ENCODE results near the gene NFIA. TPM values are rescaled to one million over a fixed set of nuclear protein-coding genes. Genes with fewer than 3 reads are reported as not detected.

NFIA gene
- polyA plus RNA-seq, 1 donor (not counting 4 experiments of a cell fraction or from before 2014, with no cell fraction given) = 14.7 TPM

DNA sequence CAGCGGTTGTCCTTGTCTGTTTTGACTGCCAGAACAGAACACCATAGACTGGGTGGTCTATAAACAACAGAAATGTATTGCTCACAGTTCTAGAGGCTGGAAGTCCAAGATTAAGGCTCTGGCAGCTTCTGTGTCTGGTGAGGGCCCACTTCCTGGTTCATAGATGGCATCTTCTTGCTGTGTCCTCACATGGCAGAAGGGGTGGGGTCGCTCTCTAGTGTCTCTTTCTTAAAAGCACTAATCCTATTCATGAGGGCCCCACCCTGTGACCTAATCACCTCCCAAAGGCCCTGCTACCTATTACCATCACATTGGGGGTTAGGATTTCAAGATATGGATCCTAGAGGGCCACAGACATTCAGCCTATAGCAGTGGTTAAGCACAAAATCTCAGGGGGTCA is 304.4 kb downstream of the NFIA start:
- H3K27me3 ChIP-seq (ENCODE audit: control insufficient read depth, extremely low read depth, insufficient read depth, low read length) = no peaks in the 10 kb centered on the region
- no peaks in the 10 kb centered on the region for H4K20me1 ChIP-seq (ENCODE audit: control insufficient read depth, extremely low read depth, insufficient read depth, low read length)
- H3K4me3 ChIP-seq (ENCODE audit: control insufficient read depth in 2 of 3, extremely low read depth in 1 of 3, insufficient read depth in 2 of 3, low read depth in 1 of 3, low read length in 3 of 3) = no peak overlapping the region
- TF ChIP-seq CTCF (optimal IDR thresholded peaks at IDR 0.05 in 1 of 3, IDR thresholded peaks at IDR 0.05 in 1 of 3, conservative IDR thresholded peaks at IDR 0.05 in 1 of 3; ENCODE audit: extremely low read depth in 1 of 3, insufficient read depth in 2 of 3, low read length in 3 of 3) = no peak
- TF ChIP-seq EZH2 (IDR thresholded peaks at IDR 0.05; ENCODE audit: low read length) = no peak
- H3K4me1 ChIP-seq (ENCODE audit: control insufficient read depth, extremely low read depth, insufficient read depth, low read length) = no peaks in the 10 kb centered on the region
- dilution Hi-C loops (cut with MboI; ENCODE audit: extremely low pct_ligation_motif_present, low sequenced_read_pairs) = no loop called here
- no peak overlapping the region for H3K9ac ChIP-seq (ENCODE audit: control insufficient read depth, extremely low read depth, insufficient read depth, low read length)
- H3K79me2 ChIP-seq (ENCODE audit: control insufficient read depth, insufficient read depth, low read length) = no peaks in the 10 kb centered on the region
- H2AFZ ChIP-seq (ENCODE audit: control insufficient read depth, low read length) = no peak overlapping the region
- peaks cover 4 to 7% of the 10 kb centered on the region in 2 experiments for H3K36me3 ChIP-seq (ENCODE audit: control insufficient read depth in 2 of 2, extremely low read depth in 1 of 2, insufficient read depth in 2 of 2, low read length in 2 of 2)
- FAIRE-seq = no peak
- no peak overlapping the region for H3K4me2 ChIP-seq (ENCODE audit: control insufficient read depth, extremely low read depth, insufficient read depth, low read depth, low read length)
- no peaks in the 10 kb centered on the region for H3K9me3 ChIP-seq (ENCODE audit: control insufficient read depth, low read depth, low read length)
- no peak overlapping the region for H3K27ac ChIP-seq (ENCODE audit: control insufficient read depth, insufficient read depth, low read length)
- H3K9me1 ChIP-seq (ENCODE audit: control insufficient read depth, extremely low read depth, insufficient read depth, low read length) = no peaks in the 10 kb centered on the region
- DNase-seq (ENCODE audit: low read depth, low spot score) = no peak

DNA sequence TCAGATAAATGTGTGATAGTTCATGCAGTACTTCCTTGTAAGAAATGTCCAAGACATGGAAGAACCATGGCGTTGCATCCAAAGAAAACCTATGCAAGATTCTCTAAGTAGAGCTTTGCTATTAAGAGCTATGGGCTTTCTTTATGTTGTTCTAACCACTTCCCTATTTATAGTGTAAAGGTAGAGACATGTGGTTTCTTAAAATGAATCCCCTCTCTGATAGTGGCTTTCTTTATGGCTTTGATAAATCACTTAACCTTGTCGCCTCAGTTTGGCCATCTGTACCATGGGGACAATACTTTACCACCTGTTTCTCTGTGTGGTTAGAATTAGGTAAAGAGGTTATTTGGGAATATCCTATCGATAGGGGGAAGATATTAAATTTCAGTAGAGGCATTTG is 305.5 kb downstream of the NFIA start:
- TF ChIP-seq CTCF (optimal IDR thresholded peaks at IDR 0.05 in 1 of 3, IDR thresholded peaks at IDR 0.05 in 1 of 3, conservative IDR thresholded peaks at IDR 0.05 in 1 of 3; ENCODE audit: extremely low read depth in 1 of 3, insufficient read depth in 2 of 3, low read length in 3 of 3) = no peak
- Histone ChIP-seq H2AFZ (ENCODE audit: control insufficient read depth, low read length) (no peak overlapping the region), H3K4me3 (ENCODE audit: control insufficient read depth in 2 of 3, extremely low read depth in 1 of 3, insufficient read depth in 2 of 3, low read depth in 1 of 3, low read length in 3 of 3) (no peak overlapping the region)

More for the DNA sequence above, 305.5 kb downstream of the NFIA start:
- no peaks in the 10 kb centered on the region for H3K4me1 ChIP-seq (ENCODE audit: control insufficient read depth, extremely low read depth, insufficient read depth, low read length)
- no peaks in the 10 kb centered on the region for H3K27me3 ChIP-seq (ENCODE audit: control insufficient read depth, extremely low read depth, insufficient read depth, low read length)
- no peaks in the 10 kb centered on the region for H3K79me2 ChIP-seq (ENCODE audit: control insufficient read depth, insufficient read depth, low read length)
- DNase-seq (ENCODE audit: low read depth, low spot score) (no peak), FAIRE-seq (no peak)
- no peaks in the 10 kb centered on the region for H3K9me1 ChIP-seq (ENCODE audit: control insufficient read depth, extremely low read depth, insufficient read depth, low read length)
- H3K9ac ChIP-seq (ENCODE audit: control insufficient read depth, extremely low read depth, insufficient read depth, low read length) = no peak overlapping the region
- H3K36me3 ChIP-seq (ENCODE audit: control insufficient read depth in 2 of 2, extremely low read depth in 1 of 2, insufficient read depth in 2 of 2, low read length in 2 of 2) = peaks cover 4 to 7% of the 10 kb centered on the region in 2 experiments
- H3K27ac ChIP-seq (ENCODE audit: control insufficient read depth, insufficient read depth, low read length) = no peak overlapping the region
- H3K9me3 ChIP-seq (ENCODE audit: control insufficient read depth, low read depth, low read length) = no peaks in the 10 kb centered on the region
- no peak overlapping the region for H3K4me2 ChIP-seq (ENCODE audit: control insufficient read depth, extremely low read depth, insufficient read depth, low read depth, low read length)
- dilution Hi-C loops (cut with MboI; ENCODE audit: extremely low pct_ligation_motif_present, low sequenced_read_pairs) = no loop called here
- H4K20me1 ChIP-seq (ENCODE audit: control insufficient read depth, extremely low read depth, insufficient read depth, low read length) = no peaks in the 10 kb centered on the region
